Erythroblast (primary cell): Measurements from ENCODE around the gene CNDP2.

Experiments
- GATA1 ChIP-seq: IDR thresholded peaks from 2 replicates; pipeline ENCODE4 v1.6.1; 2011; ENCODE audit warnings: low read depth, mild to moderate bottlenecking, control low read depth, low read length, moderate library complexity
- POLR2A ChIP-seq: IDR thresholded peaks from 2 replicates; pipeline ENCODE4 v1.6.1; 2011; ENCODE audit warnings: mild to moderate bottlenecking, low read length

GRCh38 chr18:74544898-74545297 lies 48.7 kb downstream of the CNDP2 start:
- no peak for TF ChIP-seq POLR2A
- no peak for TF ChIP-seq GATA1
